Endothelial cell of umbilical vein (primary cell): ENCODE measurements around the gene SLC38A10. TPM values are rescaled to one million over a fixed set of nuclear protein-coding genes. Genes with fewer than 3 reads are reported as not detected.

Experiments used
- BruUV-seq: library from RNA; stranded (reverse); fragments of 400-500 nt; replicated peaks from 2 replicates; lab custom pipeline; 2021; lab: Mats Ljungman, UMichigan
- CTCF ChIA-PET: fragments of 300-600, 350-600 bp; sonication (Branson Sonifier 250); formaldehyde crosslinking; loops from one replicate; lab custom pipeline; 2021; ENCODE audit warnings: antibody characterized with exemption, inconsistent platforms; lab: Charles Lee
- POLR2A ChIA-PET: fragments of 300-600, 350-600 bp; sonication (Branson Sonifier 250); formaldehyde crosslinking; loops from one replicate; lab custom pipeline; 2021; ENCODE audit warnings: antibody characterized with exemption, inconsistent platforms; lab: Charles Lee
- DNase-seq: peaks from one replicate; pipeline ENCODE4 v3.0.0-alpha.2; 2011; ENCODE audit warnings: low read depth, low spot score
- FAIRE-seq: peaks from 2 replicates; lab custom pipeline; 2011; peaks lifted over from hg19 to GRCh38; lab: Jason Lieb, UNC
- H2AFZ ChIP-seq: 2 replicates; pipeline ENCODE4 v1.6.0; 2012; ENCODE audit warnings: low read depth, low read length, control low read depth, inconsistent platforms
- H3K27ac ChIP-seq: 2 replicates; pipeline ENCODE4 v1.5.1; 2011; ENCODE audit warnings: low read depth, mild to moderate bottlenecking, control low read depth, low read length, moderate library complexity; ENCODE audit not compliant: insufficient read depth
- H3K27me3 ChIP-seq, 2 experiments: 2 replicates each; pipeline versions ENCODE4 v1.6.0 to v1.6.1; 2011; ENCODE audit warnings: low read length in 2 of 2, mixed read lengths in 1 of 2; ENCODE audit not compliant: control insufficient read depth in 2 of 2, insufficient read depth in 2 of 2
- H3K36me3 ChIP-seq, 2 experiments: 2 replicates in 1 of 2; 3 replicates in 1 of 2; pipeline ENCODE4 v1.5.1; 2011; ENCODE audit warnings: low read length in 2 of 2, mild to moderate bottlenecking in 1 of 2, moderate library complexity in 1 of 2; ENCODE audit not compliant: control insufficient read depth in 2 of 2, insufficient read depth in 2 of 2; ENCODE audit errors: extremely low read depth in 1 of 2
- H3K4me1 ChIP-seq: 3 replicates; pipeline ENCODE4 v1.5.1; 2011; ENCODE audit warnings: mild to moderate bottlenecking, low read length; ENCODE audit not compliant: control insufficient read depth, insufficient read depth; ENCODE audit errors: extremely low read depth
- H3K4me2 ChIP-seq: 2 replicates; pipeline ENCODE4 v1.6.1; 2011; ENCODE audit warnings: low read length, control low read depth, mixed read lengths; ENCODE audit not compliant: insufficient read depth
- H3K4me3 ChIP-seq, 3 experiments: fragments of 200-600 bp in 1 of 3; sonication (generic), shearing (Covaris generic) in 1 of 3; replicated peaks in 1 of 3; 2 replicates each; pipeline ENCODE4 v1.5.1; 2011 to 2016; ENCODE audit warnings: control low read depth in 3 of 3, low read length in 3 of 3, mild to moderate bottlenecking in 2 of 3, inconsistent platforms in 1 of 3, low read depth in 1 of 3, moderate library complexity in 1 of 3; ENCODE audit not compliant: insufficient read depth in 1 of 3
- H3K79me2 ChIP-seq: 2 replicates; pipeline ENCODE4 v1.6.0; 2012; ENCODE audit warnings: low read length, inconsistent platforms; ENCODE audit not compliant: control insufficient read depth, insufficient read depth
- H3K9ac ChIP-seq: replicated peaks from 2 replicates; pipeline ENCODE3; 2011; ENCODE audit warnings: low read length, control low read depth; ENCODE audit not compliant: insufficient read depth; ENCODE audit errors: extremely low read depth
- H3K9me1 ChIP-seq: replicated peaks from 3 replicates; pipeline ENCODE4 v1.6.0; 2011; ENCODE audit warnings: mild to moderate bottlenecking, low read length; ENCODE audit not compliant: control insufficient read depth, insufficient read depth; ENCODE audit errors: extremely low read depth
- H3K9me3 ChIP-seq: replicated peaks from 2 replicates; pipeline ENCODE4 v1.5.1; 2012; ENCODE audit warnings: low read length, inconsistent platforms; ENCODE audit not compliant: control insufficient read depth, insufficient read depth
- H4K20me1 ChIP-seq: replicated peaks from 2 replicates; pipeline ENCODE3; 2011; ENCODE audit warnings: mild to moderate bottlenecking, low read length; ENCODE audit not compliant: control insufficient read depth, insufficient read depth; ENCODE audit errors: extremely low read depth
- CTCF ChIP-seq, 2 donors: IDR thresholded peaks; 1 replicate in 1 of 2; 2 replicates in 1 of 2; pipeline ENCODE4 v1.5.1; 2011; ENCODE audit warnings: low read length in 2 of 2, mild to moderate bottlenecking in 2 of 2, moderate library complexity in 2 of 2, control low read depth in 1 of 2, inconsistent platforms in 1 of 2, low read depth in 1 of 2; ENCODE audit not compliant: insufficient read depth in 1 of 2; ENCODE audit errors: extremely low read depth in 1 of 2
- EZH2 ChIP-seq: IDR thresholded peaks from 2 replicates; pipeline ENCODE4 v1.6.1; 2012; ENCODE audit warnings: borderline replicate concordance, low read depth, mild to moderate bottlenecking, moderate library complexity, low read length, inconsistent platforms; ENCODE audit not compliant: severe bottlenecking
- FOS ChIP-seq: IDR thresholded peaks from 2 replicates; pipeline ENCODE4 v1.6.1; 2011; ENCODE audit warnings: mild to moderate bottlenecking, low read length, moderate library complexity, borderline replicate concordance; ENCODE audit not compliant: insufficient read depth
- GATA2 ChIP-seq: IDR thresholded peaks from 2 replicates; pipeline ENCODE4 v1.7.0; 2011; ENCODE audit warnings: low read depth, mild to moderate bottlenecking, moderate library complexity, mixed read lengths, low read length; ENCODE audit not compliant: insufficient read length, insufficient read depth
- JUN ChIP-seq: IDR thresholded peaks from 2 replicates; pipeline ENCODE4 v1.6.1; 2011; ENCODE audit warnings: borderline replicate concordance, low read depth; ENCODE audit not compliant: insufficient read length, insufficient read depth
- MAX ChIP-seq: IDR thresholded peaks from 2 replicates; pipeline ENCODE4 v1.6.1; 2011; ENCODE audit not compliant: insufficient read depth, insufficient read length
- MYC ChIP-seq: IDR thresholded peaks from one replicate; pipeline ENCODE4 v1.6.1; 2011; ENCODE audit warnings: mild to moderate bottlenecking, low read depth, low read length
- POLR2A ChIP-seq: IDR thresholded peaks from 2 replicates; pipeline ENCODE4 v1.6.1; 2012; ENCODE audit warnings: low read depth, mild to moderate bottlenecking, control low read depth, low read length
- POLR2AphosphoS5 ChIP-seq: IDR thresholded peaks from 2 replicates; pipeline ENCODE4 v1.6.1; 2012; ENCODE audit warnings: low read depth, mild to moderate bottlenecking, control low read depth, low read length, moderate library complexity; ENCODE audit not compliant: insufficient read depth
- dilution Hi-C: fragments of 300-500 bp; cut with MboI; formaldehyde crosslinking; loops from one replicate; pipeline ENCODE4 v1.15.0; 2019; ENCODE audit warnings: low sequenced_read_pairs; ENCODE audit not compliant: extremely low pct_ligation_motif_present
- intact Hi-C: fragments of 100-400 bp; cut with micrococcal nuclease; formaldehyde crosslinking; loops from one replicate; pipeline ENCODE4 v1.10.0; 2022
- polyA plus RNA-seq, 4 experiments: library from polyadenylated mRNA; depleted of rRNA in 3 of 4; stranded (reverse) in 3 of 4; unstranded in 1 of 4; fragments of >200 nt; gene quantifications; 2 replicates each; pipeline versions ENCODE4 v1.2.1 to v1.2.3, GENCODE V29; 2011 to 2012; ENCODE audit warnings: missing spikeins in 1 of 4
- total RNA-seq: library from RNA; stranded (reverse); gene quantifications from 2 replicates; pipeline ENCODE4 v1.2.3, GENCODE V29; 2021

The SLC38A10 gene
- total and polyA plus RNA-seq, 2 donors (not counting 3 experiments of a cell fraction or from before 2014, with no cell fraction given), result 72.7 to 113 TPM

- no peak overlapping the region for H3K27ac ChIP-seq
- no peak overlapping the region for H2AFZ ChIP-seq
- no peaks in the 10 kb centered on the region for H3K9me3 ChIP-seq
- H3K4me1 ChIP-seq, result no peaks in the 10 kb centered on the region
- DNase-seq (no peak), FAIRE-seq (no peak)
- POLR2A ChIA-PET, result no interaction called here
- CTCF ChIA-PET, result interaction anchor here (1.3 to 1.6 kb wide), 2 partner anchors 12 to 19 kb away, joined by 3 to 4 read pairs; no protein-coding TSS in a partner anchor
- no peak overlapping the region for H3K4me3 ChIP-seq
- H3K36me3 ChIP-seq, result peaks cover 9 to 43% of the 10 kb centered on the region in 2 experiments
- H3K9ac ChIP-seq, result no peak overlapping the region
- no peaks in the 10 kb centered on the region for H3K27me3 ChIP-seq
- no peak for TF ChIP-seq POLR2AphosphoS5
- TF ChIP-seq POLR2A, result no peak
- TF ChIP-seq FOS, result no peak
- TF ChIP-seq MYC, result no peak
- no peak for TF ChIP-seq JUN
- TF ChIP-seq EZH2, result no peak
- TF ChIP-seq GATA2, result no peak
- no peak for TF ChIP-seq CTCF (IDR thresholded peaks at IDR 0.05; ENCODE audit: extremely low read depth in 1 of 2, insufficient read depth in 1 of 2, low read depth in 1 of 2, low read length in 2 of 2)
- no peak for TF ChIP-seq MAX
- H3K9me1 ChIP-seq, result no peaks in the 10 kb centered on the region
- H4K20me1 ChIP-seq, result no peaks in the 10 kb centered on the region
- no peak overlapping the region for H3K4me2 ChIP-seq
- H3K79me2 ChIP-seq, result peaks cover 2% of the 10 kb centered on the region
- intact Hi-C loops (no loop called here), dilution Hi-C loops (no loop called here)
- no TSS peak for BruUV-seq
Observed at GRCh38 chr17:81279278-81280275, 15.5 kb downstream of the SLC38A10 start.
